Neural cell (in vitro differentiated cells): ENCODE measurements around the gene SGSM1. TPM values are rescaled to one million over a fixed set of nuclear protein-coding genes. Genes with fewer than 3 reads are reported as not detected.

ENCODE experiments used
- H2AFZ ChIP-seq: fragments of 200-600, 300-800 bp; sonication (generic), shearing (Covaris generic); 2 replicates; pipeline ENCODE4 v1.6.0; 2014; ENCODE audit warnings: low read depth, mild to moderate bottlenecking, antibody characterized with exemption, low read length, moderate library complexity
- H3F3A ChIP-seq: fragments of 200-600 bp; shearing (Covaris generic); 2 replicates; pipeline ENCODE4 v1.6.1; 2016; ENCODE audit warnings: mild to moderate bottlenecking, moderate library complexity, mixed read lengths, antibody characterized with exemption, low read length; ENCODE audit not compliant: insufficient read depth, poor library complexity, severe bottlenecking
- H3K27ac ChIP-seq: fragments of 200-600, 300-800 bp; sonication (generic), shearing (Covaris generic); 2 replicates; pipeline ENCODE4 v1.5.1; 2014; ENCODE audit warnings: mild to moderate bottlenecking, low read length, moderate library complexity
- H3K27me3 ChIP-seq: fragments of 300-800, 200-600 bp; sonication (generic), shearing (Covaris generic); 2 replicates; pipeline ENCODE4 v1.6.0; 2014; ENCODE audit warnings: mild to moderate bottlenecking, low read depth, low read length, moderate library complexity; ENCODE audit not compliant: insufficient read depth
- H3K36me3 ChIP-seq: fragments of 300-800, 200-600 bp; sonication (generic), shearing (Covaris generic); 2 replicates; pipeline ENCODE4 v1.5.1; 2014; ENCODE audit warnings: mild to moderate bottlenecking, antibody characterized with exemption, low read length, moderate library complexity; ENCODE audit not compliant: insufficient read depth
- H3K4me2 ChIP-seq: fragments of 300-800, 200-600 bp; sonication (generic), shearing (Covaris generic); 2 replicates; pipeline ENCODE4 v1.6.0; 2014; ENCODE audit warnings: mild to moderate bottlenecking, low read length
- H3K4me3 ChIP-seq: fragments of 300-800, 200-600 bp; sonication (generic), shearing (Covaris generic); 2 replicates; pipeline ENCODE4 v1.5.1; 2014; ENCODE audit warnings: mild to moderate bottlenecking, low read length, moderate library complexity
- H3K79me2 ChIP-seq: fragments of 200-600 bp; shearing (Covaris generic); replicated peaks from 2 replicates; pipeline ENCODE4 v1.6.0; 2014; ENCODE audit warnings: mild to moderate bottlenecking, low read length, moderate library complexity; ENCODE audit not compliant: insufficient read depth
- H3K9ac ChIP-seq: fragments of 300-800, 200-600 bp; sonication (generic), shearing (Covaris generic); 2 replicates; pipeline ENCODE4 v1.6.1; 2016; ENCODE audit warnings: mild to moderate bottlenecking, low read length, mixed read lengths
- H3K9me2 ChIP-seq: fragments of 200-600 bp; shearing (Covaris generic); 2 replicates; pipeline ENCODE4 v1.6.1; 2016; ENCODE audit warnings: mild to moderate bottlenecking, low read length, mixed read lengths; ENCODE audit not compliant: insufficient read depth
- H3K9me3 ChIP-seq: fragments of 200-600, 300-800 bp; sonication (generic), shearing (Covaris generic); 2 replicates; pipeline ENCODE4 v1.6.1; 2016; ENCODE audit warnings: mild to moderate bottlenecking, mixed run types, low read length, moderate library complexity, mixed read lengths
- H4K20me1 ChIP-seq: fragments of 200-600 bp; shearing (Covaris generic); 2 replicates; pipeline ENCODE4 v1.6.1; 2016; ENCODE audit warnings: mild to moderate bottlenecking, mixed run types; ENCODE audit not compliant: insufficient read depth
- CTCF ChIP-seq: fragments of 450-650 bp; IDR thresholded peaks from 2 replicates; pipeline ENCODE4 v1.5.1; 2014; ENCODE audit warnings: antibody characterized with exemption, mild to moderate bottlenecking, moderate library complexity; ENCODE audit not compliant: poor library complexity, severe bottlenecking
- EP300 ChIP-seq: fragments of 450-650 bp; conservative IDR thresholded peaks from 2 replicates; pipeline ENCODE4 v1.6.1; 2014; ENCODE audit warnings: antibody characterized with exemption, mild to moderate bottlenecking, moderate library complexity; ENCODE audit not compliant: poor library complexity, severe bottlenecking
- EZH2 ChIP-seq: fragments of 200-600, 300-800 bp; shearing (Covaris generic), sonication (generic); IDR thresholded peaks from 2 replicates; pipeline ENCODE4 v1.6.1; 2014; ENCODE audit warnings: antibody characterized with exemption, low read length, borderline replicate concordance, mild to moderate bottlenecking; ENCODE audit not compliant: insufficient read depth, poor library complexity, severe bottlenecking
- MXI1 ChIP-seq: fragments of 450-650 bp; conservative IDR thresholded peaks from 2 replicates; pipeline ENCODE4 v1.6.1; 2014; ENCODE audit warnings: antibody characterized with exemption, mild to moderate bottlenecking; ENCODE audit not compliant: poor library complexity, severe bottlenecking
- POLR2AphosphoS5 ChIP-seq: IDR thresholded peaks from 2 replicates; pipeline ENCODE4 v1.6.1; 2012
- REST ChIP-seq: IDR thresholded peaks from 2 replicates; pipeline ENCODE4 v1.6.1; 2012; ENCODE audit warnings: borderline replicate concordance
- SMC3 ChIP-seq: fragments of 450-650 bp; conservative IDR thresholded peaks from 2 replicates; pipeline ENCODE4 v1.6.1; 2014; ENCODE audit warnings: antibody characterized with exemption, mild to moderate bottlenecking, moderate library complexity; ENCODE audit not compliant: poor library complexity
- TAF1 ChIP-seq: IDR thresholded peaks from 2 replicates; pipeline ENCODE4 v1.6.1; 2012; ENCODE audit warnings: low read depth
- polyA plus RNA-seq: library from polyadenylated mRNA; depleted of rRNA; stranded (reverse); fragments of >200 nt; gene quantifications from 2 replicates; pipeline ENCODE4 v1.2.3, GENCODE V29; 2014

Gene SGSM1
- polyA plus RNA-seq, 1 donor from 2014 or later, result 7.5 TPM

- Histone ChIP-seq H3K9me3 (no peaks in the 10 kb centered on the region), H3K36me3 (no peaks in the 10 kb centered on the region), H3K4me2 (no peak overlapping the region), H2AFZ (no peak overlapping the region), H3F3A (no peaks in the 10 kb centered on the region), H4K20me1 (no peaks in the 10 kb centered on the region), H3K9ac (no peak overlapping the region), H3K79me2 (no peaks in the 10 kb centered on the region), H3K9me2 (no peaks in the 10 kb centered on the region), H3K27me3 (no peaks in the 10 kb centered on the region), H3K4me3 (no peak overlapping the region), H3K27ac (no peak overlapping the region)
- TF ChIP-seq MXI1, result no peak
- TF ChIP-seq TAF1, result no peak
- TF ChIP-seq POLR2AphosphoS5, result no peak
- no peak for TF ChIP-seq EP300
- no peak for TF ChIP-seq CTCF
These were observed 16.5 kb downstream of the SGSM1 start for GRCh38 chr22:24822471-24822870.

- H2AFZ ChIP-seq, result no peak overlapping the region
- TF ChIP-seq TAF1 (no peak), EZH2 (no peak), EP300 (no peak), REST (no peak), POLR2AphosphoS5 (no peak), MXI1 (no peak), CTCF (no peak), SMC3 (no peak)
- H3K36me3 ChIP-seq, result no peaks in the 10 kb centered on the region
- no peak overlapping the region for H3K4me3 ChIP-seq
- no peaks in the 10 kb centered on the region for H3K27me3 ChIP-seq
- no peaks in the 10 kb centered on the region for H3K9me3 ChIP-seq
- H3K9ac ChIP-seq, result no peak overlapping the region
- H3K27ac ChIP-seq, result no peak overlapping the region
- H3K4me2 ChIP-seq, result no peak overlapping the region
- H3F3A ChIP-seq, result no peaks in the 10 kb centered on the region
- no peaks in the 10 kb centered on the region for H3K9me2 ChIP-seq
- H3K79me2 ChIP-seq, result no peaks in the 10 kb centered on the region
- no peaks in the 10 kb centered on the region for H4K20me1 ChIP-seq
These were observed 17.8 kb downstream of the SGSM1 start for GRCh38 chr22:24823787-24824186.
